Esophagus (tissue), 2 donors: ENCODE data around the gene TTC7B. TPM values are rescaled to one million over a fixed set of nuclear protein-coding genes. Genes with fewer than 3 reads are reported as not detected.

Source experiments
- H3K27ac ChIP-seq, 2 donors: one replicate each; pipeline ENCODE4 v1.5.1; 2013; ENCODE audit warnings: low read depth in 2 of 2, mild to moderate bottlenecking in 2 of 2, inconsistent platforms in 1 of 2, low read length in 1 of 2, moderate library complexity in 1 of 2
- H3K27me3 ChIP-seq, 2 donors: one replicate each; pipeline ENCODE4 v1.6.1; 2013; ENCODE audit warnings: low read length in 2 of 2, control low read depth in 1 of 2, mild to moderate bottlenecking in 1 of 2; ENCODE audit not compliant: insufficient read depth in 2 of 2, control insufficient read depth in 1 of 2
- H3K36me3 ChIP-seq, 2 donors: one replicate each; pipeline ENCODE4 v1.6.1; 2013; ENCODE audit warnings: low read length in 1 of 2; ENCODE audit not compliant: control insufficient read depth in 2 of 2, insufficient read depth in 2 of 2
- H3K4me1 ChIP-seq, 2 donors: one replicate each; pipeline ENCODE4 v1.6.1; 2013; ENCODE audit warnings: low read length in 1 of 2; ENCODE audit not compliant: control insufficient read depth in 2 of 2, insufficient read depth in 2 of 2
- H3K4me3 ChIP-seq, 2 donors: one replicate each; pipeline ENCODE4 v1.5.1; 2013; ENCODE audit warnings: low read length in 2 of 2, mild to moderate bottlenecking in 2 of 2, low read depth in 1 of 2, moderate library complexity in 1 of 2
- H3K9me3 ChIP-seq, 2 donors: one replicate each; pipeline ENCODE4 v1.6.1; 2013; ENCODE audit warnings: mild to moderate bottlenecking in 2 of 2, low read depth in 1 of 2, low read length in 1 of 2, moderate library complexity in 1 of 2; ENCODE audit not compliant: control insufficient read depth in 2 of 2, insufficient read depth in 1 of 2
- WGBS, 2 donors: extraction: QIAGEN DNeasy Blood & Tissue Kit; methylation state at CpG; one replicate each; pipeline ENCODE4 v1.1.7; 2013; 5-methylcytosine and 5-hydroxymethylcytosine counted together
- polyA plus RNA-seq, 2 donors: library from polyadenylated mRNA; stranded (reverse); fragments of 200-250 nt; gene quantifications; one replicate each; pipeline ENCODE4 v1.2.3, GENCODE V29; 2013
- donor health status: healthy with polysubstance abuse.
- donor health status: Bipolar disorder and iron deficiency.

The TTC7B gene
- polyA plus RNA-seq, 2 donors, result 2.7 to 6.0 TPM

DNA sequence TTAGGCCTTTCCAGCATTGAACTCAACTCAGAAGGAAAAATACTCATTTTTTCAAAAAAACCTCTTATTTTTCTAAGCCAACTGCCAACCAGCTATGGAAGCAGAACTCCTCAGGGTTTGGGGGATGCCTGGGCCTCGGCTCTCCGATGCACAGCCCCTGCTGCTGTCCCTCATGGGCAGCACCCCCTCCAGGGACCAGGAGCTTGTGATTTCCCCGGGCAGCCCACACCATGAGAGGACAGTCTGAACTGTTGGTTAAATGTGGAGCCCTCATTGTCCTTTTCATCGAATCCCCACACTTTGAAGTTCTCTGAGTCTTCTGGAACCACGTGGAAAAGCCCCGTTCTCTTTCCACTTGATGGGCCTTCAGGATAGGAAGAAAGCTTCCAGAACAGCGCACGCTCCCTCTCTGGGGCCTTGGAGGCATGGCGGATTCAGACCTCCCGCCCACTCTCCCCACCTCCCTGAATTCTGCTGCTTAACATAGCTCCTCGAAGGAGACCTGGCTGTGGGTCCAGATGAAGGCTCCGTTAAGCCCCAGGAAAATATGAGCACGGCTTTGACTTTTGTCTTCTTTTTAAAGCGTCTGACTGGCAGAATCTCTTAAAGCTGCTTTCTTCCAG, 262.8 kb downstream of the TTC7B start:
- Histone ChIP-seq H3K4me3 (no peak overlapping the region), H3K27me3 (no peaks in the 10 kb centered on the region), H3K9me3 (no peaks in the 10 kb centered on the region), H3K36me3 (no peaks in the 10 kb centered on the region), H3K4me1 (peaks cover 3 to 5% of the 10 kb centered on the region in 2 donors), H3K27ac (peak overlapping the region in 1 of 2 donors; percentile 79)
- 71 to 79% methylated on average over 14 of the region's 14 CpGs for WGBS, 2 donors

DNA sequence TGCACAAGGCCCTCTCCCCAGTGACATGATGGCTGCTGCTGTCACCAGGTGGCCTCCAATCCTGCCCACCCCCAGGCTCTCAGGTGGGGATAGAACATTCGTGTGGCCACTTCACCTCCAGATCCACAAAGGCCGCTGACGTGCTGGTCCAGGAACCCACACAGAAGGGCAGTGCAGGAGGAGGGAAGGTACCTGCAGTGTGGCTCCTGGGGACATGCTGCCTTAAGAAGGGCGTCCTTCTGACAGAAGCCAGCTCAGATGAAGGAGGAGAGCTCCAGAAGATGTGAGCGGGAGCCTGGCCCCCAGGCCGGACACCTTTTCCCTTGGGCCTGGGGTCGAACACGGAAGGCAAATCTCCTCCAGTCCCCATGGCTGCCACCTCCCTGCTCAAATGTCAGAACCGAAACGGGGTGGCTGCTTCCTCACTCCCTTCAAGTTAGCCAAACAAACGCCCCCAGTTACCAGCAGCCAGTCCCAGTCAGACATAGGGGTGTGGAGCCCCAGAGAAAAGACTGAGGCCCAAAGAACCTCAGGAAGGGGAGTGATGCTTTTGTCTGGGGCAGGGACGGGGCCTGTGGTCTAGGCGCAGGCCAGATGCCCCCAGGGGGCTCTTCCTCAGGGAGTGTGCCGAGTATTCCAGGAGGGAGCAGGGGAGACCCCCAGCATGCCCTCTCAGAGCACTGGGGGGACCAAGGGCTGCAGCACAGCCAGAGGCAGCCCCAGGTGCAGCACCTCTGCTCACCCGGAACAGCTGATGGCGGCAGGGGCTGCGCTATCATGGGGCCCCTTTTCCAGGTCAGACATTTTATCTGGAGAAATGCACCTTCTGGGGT, 263.5 kb downstream of the TTC7B start:
- WGBS, 2 donors, result 87 to 89% methylated on average over 17 of the region's 17 CpGs
- H3K27me3 ChIP-seq, result no peaks in the 10 kb centered on the region
- no peak overlapping the region for H3K4me3 ChIP-seq
- H3K9me3 ChIP-seq, result no peaks in the 10 kb centered on the region
- H3K4me1 ChIP-seq, result peaks cover 3 to 5% of the 10 kb centered on the region in 2 donors
- H3K27ac ChIP-seq, result no peak overlapping the region
- H3K36me3 ChIP-seq, result no peaks in the 10 kb centered on the region

DNA sequence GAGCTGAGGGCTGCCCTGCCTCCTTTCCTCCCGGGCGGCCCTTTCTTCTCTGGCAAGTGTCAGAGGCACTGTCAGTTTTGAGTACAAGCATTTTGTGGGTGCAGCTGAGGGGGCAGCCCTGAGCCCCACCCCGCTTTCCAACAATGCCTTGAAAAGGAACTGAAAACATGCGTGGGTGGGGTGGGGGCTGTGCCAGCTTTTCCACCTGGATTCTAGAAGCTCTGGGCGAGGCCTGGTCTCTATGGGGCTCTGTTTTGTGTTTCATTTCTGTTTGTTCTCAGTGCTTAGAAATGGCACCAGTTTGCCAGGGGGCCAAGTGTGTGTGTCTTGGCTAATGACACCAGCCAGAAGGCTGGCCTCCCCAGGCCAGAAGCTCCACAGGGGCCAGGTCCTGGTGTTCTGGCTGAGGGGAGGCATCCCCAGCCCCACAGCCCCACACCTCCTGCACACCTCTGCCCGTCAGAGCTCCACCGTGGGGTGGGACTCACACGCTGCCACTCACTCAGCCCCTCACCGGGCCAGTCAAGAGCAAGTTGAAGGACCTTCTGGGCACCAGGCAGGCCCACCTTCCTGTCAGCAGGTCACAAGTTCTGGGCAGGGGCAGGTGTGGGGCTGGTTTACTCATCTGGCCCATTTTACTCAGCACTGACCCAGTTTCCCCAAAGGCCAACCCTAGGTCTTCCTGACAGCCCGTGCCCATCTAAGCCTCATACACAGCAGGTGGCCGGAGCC, 264.3 kb downstream of the TTC7B start:
- no peaks in the 10 kb centered on the region for H3K9me3 ChIP-seq
- H3K27me3 ChIP-seq, result no peaks in the 10 kb centered on the region
- WGBS, 2 donors, result 62 to 74% methylated on average over 11 of the region's 11 CpGs
- H3K36me3 ChIP-seq, result no peaks in the 10 kb centered on the region
- no peak overlapping the region for H3K4me3 ChIP-seq
- H3K4me1 ChIP-seq, result peaks cover 3 to 5% of the 10 kb centered on the region in 2 donors
- H3K27ac ChIP-seq, result peak overlapping the region in 1 of 2 donors; percentile 31

DNA sequence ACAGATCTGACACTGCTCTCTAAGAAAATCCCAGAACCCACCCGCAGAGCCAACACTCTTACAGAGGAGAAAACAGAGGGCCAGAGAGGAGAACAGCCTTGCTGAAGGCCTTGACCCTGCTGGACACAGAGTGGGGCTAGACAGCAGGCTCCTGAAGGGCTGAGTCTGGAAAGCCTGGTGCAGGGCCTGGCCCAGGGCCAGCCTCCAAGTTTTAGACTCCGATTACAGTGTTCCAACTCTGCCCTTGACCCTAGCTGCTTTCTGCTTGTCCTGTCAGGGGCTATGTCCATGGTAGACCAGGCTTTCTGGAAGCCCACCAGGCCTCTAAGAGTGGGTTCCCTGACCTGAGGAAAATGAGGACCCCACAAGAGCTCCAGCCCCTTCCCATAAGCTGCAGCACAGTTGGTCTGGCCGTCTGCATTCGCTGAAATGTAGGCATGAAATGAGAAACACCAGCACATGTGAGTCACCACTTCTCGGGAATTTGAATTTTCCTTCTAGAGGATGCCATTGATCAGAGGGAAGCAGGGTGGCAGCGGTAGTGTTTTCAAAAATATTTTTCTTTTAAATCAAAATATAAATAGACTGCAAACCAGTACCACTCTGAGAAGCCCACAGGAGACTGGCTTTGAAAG, 265.0 kb downstream of the TTC7B start:
- H3K4me3 ChIP-seq, result no peak overlapping the region
- peaks cover 7 to 8% of the 10 kb centered on the region in 2 donors for H3K4me1 ChIP-seq
- no peaks in the 10 kb centered on the region for H3K27me3 ChIP-seq
- peaks cover 0 to 2% of the 10 kb centered on the region in 2 donors for H3K9me3 ChIP-seq
- H3K36me3 ChIP-seq, result no peaks in the 10 kb centered on the region
- H3K27ac ChIP-seq, result peak overlapping the region in 1 of 2 donors; percentile 31
- WGBS, 2 donors, result 48 to 63% methylated on average over 6 of the region's 6 CpGs

DNA sequence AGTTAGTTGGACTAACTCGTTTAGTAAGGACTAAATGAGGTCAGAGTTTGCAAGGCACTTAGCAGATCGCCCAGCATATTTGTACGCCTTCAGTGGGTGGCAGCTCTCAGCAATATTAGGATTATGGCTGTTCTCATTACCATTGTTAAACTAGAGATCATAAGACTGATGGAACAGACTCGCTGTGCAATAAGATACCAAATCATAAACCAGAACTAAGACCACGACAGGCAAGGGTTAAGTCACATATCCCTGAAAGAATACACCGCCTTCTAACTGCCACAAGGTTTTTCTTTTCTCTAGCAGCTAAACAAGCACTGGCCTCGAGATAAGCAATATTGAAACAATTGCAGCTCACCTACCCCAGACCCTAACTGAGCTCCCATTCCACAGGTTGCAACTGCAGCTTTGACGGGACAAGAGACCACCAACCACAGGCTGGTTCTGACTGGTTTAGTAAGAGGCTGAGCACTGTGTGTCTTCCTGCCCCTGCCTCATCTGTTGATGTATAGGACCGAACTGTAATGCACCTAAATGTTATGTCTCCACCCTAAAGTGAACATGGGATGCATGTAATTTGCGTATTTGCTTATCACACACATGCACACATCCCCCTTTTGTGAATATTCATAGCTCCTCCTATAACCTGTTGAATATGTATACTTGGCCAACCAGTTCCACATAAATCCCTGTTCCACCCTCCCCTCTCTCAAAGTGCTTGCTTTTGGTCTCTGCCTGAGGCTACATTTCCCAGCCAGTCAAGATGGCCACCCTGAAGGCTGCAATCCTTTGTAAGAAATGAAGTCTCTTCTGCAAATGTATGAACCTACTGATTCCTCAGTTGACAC, 266.2 kb downstream of the TTC7B start:
- no peak overlapping the region for H3K27ac ChIP-seq
- H3K36me3 ChIP-seq, result no peaks in the 10 kb centered on the region
- H3K9me3 ChIP-seq, result peaks cover 0 to 2% of the 10 kb centered on the region in 2 donors
- no peak overlapping the region for H3K4me3 ChIP-seq
- no peaks in the 10 kb centered on the region for H3K27me3 ChIP-seq
- WGBS, 2 donors, result 84 to 86% methylated on average over 10 of the region's 10 CpGs
- peaks cover 11 to 15% of the 10 kb centered on the region in 2 donors for H3K4me1 ChIP-seq

DNA sequence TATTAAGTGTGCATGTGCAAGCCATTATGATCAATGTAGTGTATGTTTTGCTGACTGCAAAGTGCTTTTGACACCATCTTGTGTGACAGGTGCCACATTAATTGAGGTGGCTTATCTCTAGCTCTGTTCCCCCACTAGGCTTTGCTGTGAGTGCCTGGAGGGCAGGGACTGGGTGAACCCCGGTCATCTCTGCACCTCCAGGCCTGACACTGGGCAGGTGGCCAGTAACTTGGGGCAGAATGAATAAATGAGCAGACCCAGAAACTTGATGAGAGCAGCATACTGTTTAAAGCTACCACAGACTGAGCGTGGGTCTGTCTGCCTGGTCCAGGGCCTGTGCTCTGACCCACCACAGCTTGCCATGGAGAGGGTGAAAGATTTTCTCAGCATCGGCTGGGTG, 267.8 kb downstream of the TTC7B start:
- Histone ChIP-seq H3K36me3 (no peaks in the 10 kb centered on the region), H3K27ac (no peak overlapping the region), H3K4me1 (peaks cover 11 to 15% of the 10 kb centered on the region in 2 donors), H3K9me3 (peaks cover 0 to 2% of the 10 kb centered on the region in 2 donors), H3K27me3 (no peaks in the 10 kb centered on the region), H3K4me3 (no peak overlapping the region)
- WGBS, 2 donors, result 84 to 85% methylated on average over 3 of the region's 3 CpGs

DNA sequence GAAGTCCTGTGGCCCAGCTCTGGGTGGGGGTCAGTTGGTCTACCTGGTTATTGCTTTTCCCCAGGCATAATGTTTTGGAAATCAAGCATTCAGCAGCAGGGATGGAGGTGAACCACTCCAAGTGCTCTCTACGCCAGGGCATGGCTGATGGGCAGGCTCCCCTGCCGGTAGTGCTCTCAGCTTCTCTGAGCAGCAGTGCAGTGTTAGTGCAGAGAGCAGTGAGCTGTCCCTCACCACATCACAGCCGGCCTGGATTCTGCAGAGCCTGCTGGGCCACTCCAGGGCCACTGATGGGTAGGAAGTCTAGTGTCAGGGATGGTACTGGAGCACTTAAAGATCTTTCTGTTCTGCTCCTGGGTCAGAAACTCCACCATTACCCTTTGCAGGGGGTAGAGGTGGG, 268.3 kb downstream of the TTC7B start:
- Histone ChIP-seq H3K27me3 (no peaks in the 10 kb centered on the region), H3K36me3 (no peaks in the 10 kb centered on the region), H3K27ac (no peak overlapping the region), H3K4me1 (peaks cover 10 to 15% of the 10 kb centered on the region in 2 donors), H3K4me3 (no peak overlapping the region), H3K9me3 (peaks cover 0 to 2% of the 10 kb centered on the region in 2 donors)
- WGBS, 2 donors, result 84 to 87% methylated on average over 3 of the region's 3 CpGs

DNA sequence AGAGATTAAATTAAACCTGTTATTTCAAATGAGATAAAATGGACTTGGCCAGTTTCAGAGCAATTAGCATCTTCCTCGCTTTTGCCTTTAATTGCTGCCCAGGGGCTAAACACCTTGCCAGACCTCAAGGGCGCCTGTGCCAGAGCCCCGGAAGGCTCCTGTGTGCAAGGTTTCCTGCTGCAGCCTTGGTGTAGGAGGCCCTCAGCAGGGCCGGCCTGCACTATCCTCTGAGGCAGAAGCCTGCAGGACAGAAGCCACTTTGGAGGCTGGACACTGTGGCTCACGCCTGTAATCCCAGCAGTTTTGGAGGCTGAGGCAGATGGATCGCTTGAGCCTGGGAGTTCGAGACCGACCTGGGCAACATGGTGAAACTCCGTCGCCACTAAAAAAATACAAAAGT, 269.0 kb downstream of the TTC7B start:
- WGBS, 2 donors, result 86 to 94% methylated on average over 10 of the region's 10 CpGs
- H3K4me3 ChIP-seq, result no peak overlapping the region
- H3K27me3 ChIP-seq, result no peaks in the 10 kb centered on the region
- peaks cover 0 to 2% of the 10 kb centered on the region in 2 donors for H3K9me3 ChIP-seq
- H3K36me3 ChIP-seq, result no peaks in the 10 kb centered on the region
- peaks cover 8 to 15% of the 10 kb centered on the region in 2 donors for H3K4me1 ChIP-seq
- no peak overlapping the region for H3K27ac ChIP-seq
